ENCODE measurements around the gene IPPK.

Gene IPPK

GRCh38 chr9:92611621-92612285 lies 58.2 kb downstream of the IPPK start (continued):
- TF ChIP-seq ZBTB11 (tag by site-specific recombination; conservative IDR thresholded peaks at IDR 0.05; ENCODE audit: low read depth), result no peak

GRCh38 chr9:92610470-92611420 lies 59.2 kb downstream of the IPPK start:
- TF ChIP-seq ZNF707 (tag by site-specific recombination; IDR thresholded peaks at IDR 0.05) (no peak), ZNF426 (tag by site-specific recombination; IDR thresholded peaks at IDR 0.05) (no peak), ZNF146 (tag by site-specific recombination; IDR thresholded peaks at IDR 0.05) (no peak), ZNF529 (tag by site-specific recombination; IDR thresholded peaks at IDR 0.05; ENCODE audit: insufficient replicate concordance) (no peak), ZNF658 (tag by site-specific recombination; IDR thresholded peaks at IDR 0.05) (no peak), ZNF610 (tag by site-specific recombination; IDR thresholded peaks at IDR 0.05; ENCODE audit: borderline replicate concordance) (no peak), TRIM28 (IDR thresholded peaks at IDR 0.05; ENCODE audit: borderline replicate concordance, low read length) (no peak), ZNF114 (tag by site-specific recombination; IDR thresholded peaks at IDR 0.05) (no peak), ZNF791 (tag by site-specific recombination; IDR thresholded peaks at IDR 0.05) (no peak), ZSCAN16 (tag by site-specific recombination; IDR thresholded peaks at IDR 0.05) (no peak), ZNF324 (tag by site-specific recombination; IDR thresholded peaks at IDR 0.05) (no peak), ATF2 (tag by site-specific recombination; IDR thresholded peaks at IDR 0.05; ENCODE audit: low read depth) (no peak), HOXD13 (CRISPR knock-in tag; IDR thresholded peaks at IDR 0.05; ENCODE audit: borderline replicate concordance) (no peak)
- H3K36me3 ChIP-seq (ENCODE audit: control insufficient read depth in 2 of 2, insufficient read depth in 1 of 2, low read length in 2 of 2), result peaks cover 0 to 52% of the 10 kb centered on the region in 2 experiments; a peak in 1 of 3 replicates
- H3K27ac ChIP-seq (ENCODE audit: extremely low read depth, low read depth, low read length), result no peak overlapping the region
- ChIA-PET CTCF (interaction anchor here (0.6 kb wide), 1 partner anchor 416 kb away, joined by 3 read pairs; no protein-coding TSS in a partner anchor), POLR2A (no interaction called here)
- 0 out of 2 replicates have a peak, but pooled peaks cover 6% of the 10 kb centered on the region for H3K4me1 ChIP-seq (ENCODE audit: control insufficient read depth, insufficient read depth, low read length)
- H3K4me3 ChIP-seq (ENCODE audit: low read depth, low read length), result no peak overlapping the region
- no peaks in the 10 kb centered on the region for H3K9me3 ChIP-seq (ENCODE audit: control insufficient read depth, insufficient read depth, low read depth, low read length)

DNA sequence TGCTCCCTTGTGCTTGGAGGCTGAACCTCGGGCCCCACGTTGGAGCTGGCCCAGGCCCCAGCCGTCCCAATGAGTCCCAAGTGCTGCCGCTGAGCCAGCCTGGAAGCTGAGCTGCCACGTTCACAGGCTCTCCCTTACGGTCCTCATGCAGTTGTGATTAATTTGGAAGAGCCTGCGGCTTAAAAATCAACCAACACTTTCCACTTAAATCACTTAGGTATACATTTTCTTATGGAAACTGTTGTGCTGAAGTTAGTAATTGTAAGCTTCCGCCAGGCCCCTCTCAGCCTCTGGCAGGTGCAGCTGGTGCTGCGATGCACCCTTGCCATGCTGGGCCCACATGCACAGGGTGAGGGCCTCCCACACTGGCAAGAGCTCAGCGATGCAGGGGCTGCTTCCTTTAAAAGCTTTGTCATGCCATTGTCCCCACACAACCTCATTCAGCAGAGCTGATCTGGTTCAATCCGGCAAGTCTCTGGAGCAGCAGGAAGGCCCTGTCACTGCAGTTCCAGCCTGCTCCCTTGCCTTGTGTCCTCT lies 61.0 kb downstream of the IPPK start:
- H3K4me1 ChIP-seq (ENCODE audit: control insufficient read depth, insufficient read depth, low read length), result 0 out of 2 replicates have a peak, but pooled peaks cover 6% of the 10 kb centered on the region
- ChIA-PET CTCF (no interaction called here), POLR2A (no interaction called here)
- no peaks in the 10 kb centered on the region for H3K9me3 ChIP-seq (ENCODE audit: control insufficient read depth, insufficient read depth, low read depth, low read length)
- no peak overlapping the region for H3K27ac ChIP-seq (ENCODE audit: extremely low read depth, low read depth, low read length)
- no peak overlapping the region for H3K4me3 ChIP-seq (ENCODE audit: low read depth, low read length)
- TF ChIP-seq GLIS1 (tag by site-specific recombination; IDR thresholded peaks at IDR 0.05), result peak; percentile 31; the same call in 1 of the 2 replicates
- TF ChIP-seq, protein P1, sequence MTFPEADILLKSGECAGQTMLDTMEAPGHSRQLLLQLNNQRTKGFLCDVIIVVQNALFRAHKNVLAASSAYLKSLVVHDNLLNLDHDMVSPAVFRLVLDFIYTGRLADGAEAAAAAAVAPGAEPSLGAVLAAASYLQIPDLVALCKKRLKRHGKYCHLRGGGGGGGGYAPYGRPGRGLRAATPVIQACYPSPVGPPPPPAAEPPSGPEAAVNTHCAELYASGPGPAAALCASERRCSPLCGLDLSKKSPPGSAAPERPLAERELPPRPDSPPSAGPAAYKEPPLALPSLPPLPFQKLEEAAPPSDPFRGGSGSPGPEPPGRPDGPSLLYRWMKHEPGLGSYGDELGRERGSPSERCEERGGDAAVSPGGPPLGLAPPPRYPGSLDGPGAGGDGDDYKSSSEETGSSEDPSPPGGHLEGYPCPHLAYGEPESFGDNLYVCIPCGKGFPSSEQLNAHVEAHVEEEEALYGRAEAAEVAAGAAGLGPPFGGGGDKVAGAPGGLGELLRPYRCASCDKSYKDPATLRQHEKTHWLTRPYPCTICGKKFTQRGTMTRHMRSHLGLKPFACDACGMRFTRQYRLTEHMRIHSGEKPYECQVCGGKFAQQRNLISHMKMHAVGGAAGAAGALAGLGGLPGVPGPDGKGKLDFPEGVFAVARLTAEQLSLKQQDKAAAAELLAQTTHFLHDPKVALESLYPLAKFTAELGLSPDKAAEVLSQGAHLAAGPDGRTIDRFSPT (tag by site-specific recombination; IDR thresholded peaks at IDR 0.05), result no peak
- peaks cover 0 to 35% of the 10 kb centered on the region in 2 experiments; a peak in 1 of 3 replicates for H3K36me3 ChIP-seq (ENCODE audit: control insufficient read depth in 2 of 2, insufficient read depth in 1 of 2, low read length in 2 of 2)

Measured in HEK293 (cell line).